Stimulated activated naive CD8-positive, alpha-beta T cell treated with anti-CD3 and anti-CD28 coated beads, Interleukin-15, amount 100 ng/mL, for 72 hours (primary cell): ENCODE measurements around the gene ZNF710.
"Not testable (repeated sequence)": the region's sequence is repeated elsewhere in the genome, so short reads cannot be mapped to it uniquely, and the experiment has no call there.

Source experiments
- ATAC-seq: fragments of 150-1000 bp; cut with Tn5 transposase; 2 replicates; pipeline ENCODE4 v1.10.0; 2021; ENCODE audit warnings: mild to moderate bottlenecking, moderate library complexity
- DNase-seq, 2 donors: peaks; one replicate each; pipeline ENCODE4 v3.0.0; 2021 to 2022
- H3K27ac Mint-ChIP-seq, 2 donors: one replicate each; pipeline ENCODE4 v1.8.0; 2022; ENCODE audit warnings: mild to moderate bottlenecking in 2 of 2, mixed read lengths in 2 of 2, moderate library complexity in 2 of 2
- H3K27me3 Mint-ChIP-seq: one replicate; pipeline ENCODE4 v1.8.0; 2022; ENCODE audit warnings: mixed read lengths
- H3K4me1 Mint-ChIP-seq: one replicate; pipeline ENCODE4 v1.8.0; 2022; ENCODE audit warnings: mild to moderate bottlenecking, mixed read lengths
- H3K4me3 Mint-ChIP-seq, 2 donors: one replicate each; pipeline ENCODE4 v1.8.0; 2022; ENCODE audit warnings: mild to moderate bottlenecking in 2 of 2, mixed read lengths in 2 of 2, moderate library complexity in 1 of 2
- H3K9me3 Mint-ChIP-seq, 2 donors: one replicate each; pipeline ENCODE4 v1.8.0; 2022; ENCODE audit warnings: mixed read lengths in 2 of 2

ZNF710 gene

GRCh38 chr15:90001062-90001682 lies at the start of gene ZNF710:
ZNF710 (plus strand) TSS chr15:90001324; CDS start chr15:90067138, 65,814 bp downstream.
- Mint-ChIP-seq H3K4me3 (peak within 1 kb of the TSS; percentile 94 to 99), H3K27ac (peak within 1 kb of the TSS; percentile 97 to 99), H3K4me1 (peaks cover 57% of the 10 kb centered on the region), H3K27me3 (no peaks in the 10 kb centered on the region), H3K9me3 (no peaks in the 10 kb centered on the region)
- peak; percentile 29 for ATAC-seq
- DNase-seq, result peak; percentile 25 to 27

GRCh38 chr15:89954541-89954940 lies 46.6 kb upstream of the ZNF710 start:
- no peak overlapping the region for H3K4me3 Mint-ChIP-seq
- DNase-seq, result no peak

GRCh38 chr15:89955449-89955998 lies 45.6 kb upstream of the ZNF710 start:
- H3K9me3 Mint-ChIP-seq, ATAC-seq, H3K4me1 Mint-ChIP-seq, H3K4me3 Mint-ChIP-seq, DNase-seq, H3K27me3 Mint-ChIP-seq, H3K27ac Mint-ChIP-seq: not testable (repeated sequence)

More at GRCh38 chr15:89954541-89954940, 46.6 kb upstream of the ZNF710 start:
- H3K9me3 Mint-ChIP-seq, result peaks cover 4 to 6% of the 10 kb centered on the region in 2 donors
- H3K27me3 Mint-ChIP-seq, result no peaks in the 10 kb centered on the region
- peaks cover 6% of the 10 kb centered on the region for H3K4me1 Mint-ChIP-seq
- no peak for ATAC-seq
- no peak overlapping the region for H3K27ac Mint-ChIP-seq

GRCh38 chr15:89958107-89958805 lies 42.9 kb upstream of the ZNF710 start:
- peaks cover 4 to 6% of the 10 kb centered on the region in 2 donors for H3K9me3 Mint-ChIP-seq
- ATAC-seq (no peak), DNase-seq (no peak)
- H3K27me3 Mint-ChIP-seq, result no peaks in the 10 kb centered on the region
- H3K4me1 Mint-ChIP-seq, result no peaks in the 10 kb centered on the region
- no peak overlapping the region for H3K27ac Mint-ChIP-seq
- no peak overlapping the region for H3K4me3 Mint-ChIP-seq

- Mint-ChIP-seq H3K4me1 (no peaks in the 10 kb centered on the region), H3K4me3 (no peak overlapping the region), H3K27ac (no peak overlapping the region), H3K27me3 (no peaks in the 10 kb centered on the region), H3K9me3 (no peaks in the 10 kb centered on the region)
- DNase-seq (no peak), ATAC-seq (no peak)
Observed at GRCh38 chr15:89963301-89964231, 37.6 kb upstream of the ZNF710 start.

GRCh38 chr15:89964232-89964954 lies 36.7 kb upstream of the ZNF710 start:
- H3K9me3 Mint-ChIP-seq, result no peaks in the 10 kb centered on the region
- no peak overlapping the region for H3K27ac Mint-ChIP-seq
- no peaks in the 10 kb centered on the region for H3K4me1 Mint-ChIP-seq
- DNase-seq (no peak), ATAC-seq (no peak)
- no peak overlapping the region for H3K4me3 Mint-ChIP-seq
- H3K27me3 Mint-ChIP-seq, result no peaks in the 10 kb centered on the region

GRCh38 chr15:89967881-89968280 lies 33.2 kb upstream of the ZNF710 start:
- Mint-ChIP-seq H3K4me3 (no peak overlapping the region), H3K9me3 (no peaks in the 10 kb centered on the region), H3K4me1 (no peaks in the 10 kb centered on the region), H3K27ac (no peak overlapping the region), H3K27me3 (no peaks in the 10 kb centered on the region)
- ATAC-seq, result no peak
- DNase-seq, result no peak

GRCh38 chr15:89971592-89971997 lies 29.5 kb upstream of the ZNF710 start:
- peak; percentile 46 to 56 for DNase-seq
- H3K9me3 Mint-ChIP-seq, result no peaks in the 10 kb centered on the region
- no peak overlapping the region for H3K27ac Mint-ChIP-seq
- H3K4me1 Mint-ChIP-seq, result no peaks in the 10 kb centered on the region
- H3K27me3 Mint-ChIP-seq, result no peaks in the 10 kb centered on the region
- no peak overlapping the region for H3K4me3 Mint-ChIP-seq
- ATAC-seq, result peak; percentile 95

GRCh38 chr15:89972085-89972484 lies 29.0 kb upstream of the ZNF710 start:
- DNase-seq (no peak), ATAC-seq (no peak)
- Mint-ChIP-seq H3K27ac (no peak overlapping the region), H3K4me1 (no peaks in the 10 kb centered on the region), H3K4me3 (no peak overlapping the region), H3K27me3 (no peaks in the 10 kb centered on the region), H3K9me3 (no peaks in the 10 kb centered on the region)

GRCh38 chr15:89975482-89976245 lies 25.5 kb upstream of the ZNF710 start:
- no peak overlapping the region for H3K27ac Mint-ChIP-seq
- H3K4me3 Mint-ChIP-seq, result no peak overlapping the region
- H3K9me3 Mint-ChIP-seq, result no peaks in the 10 kb centered on the region
- ATAC-seq (no peak), DNase-seq (no peak)
- H3K27me3 Mint-ChIP-seq, result no peaks in the 10 kb centered on the region
- H3K4me1 Mint-ChIP-seq, result no peaks in the 10 kb centered on the region

GRCh38 chr15:89976246-89976600 lies 24.9 kb upstream of the ZNF710 start:
- H3K27ac Mint-ChIP-seq, result no peak overlapping the region
- H3K9me3 Mint-ChIP-seq, result no peaks in the 10 kb centered on the region
- no peaks in the 10 kb centered on the region for H3K4me1 Mint-ChIP-seq
- ATAC-seq (no peak), DNase-seq (no peak)
- H3K27me3 Mint-ChIP-seq, result no peaks in the 10 kb centered on the region
- no peak overlapping the region for H3K4me3 Mint-ChIP-seq

- H3K27me3 Mint-ChIP-seq, H3K27ac Mint-ChIP-seq, DNase-seq, ATAC-seq, H3K4me1 Mint-ChIP-seq, H3K9me3 Mint-ChIP-seq, H3K4me3 Mint-ChIP-seq: not testable (repeated sequence)
Observed at GRCh38 chr15:89977836-89978235, 23.3 kb upstream of the ZNF710 start.

- H3K9me3 Mint-ChIP-seq, result peaks cover under 1 to 7% of the 10 kb centered on the region in 2 donors
- no peaks in the 10 kb centered on the region for H3K4me1 Mint-ChIP-seq
- DNase-seq, result no peak
- no peak overlapping the region for H3K27ac Mint-ChIP-seq
- ATAC-seq, result no peak
- no peak overlapping the region for H3K4me3 Mint-ChIP-seq
- peaks cover 7% of the 10 kb centered on the region for H3K27me3 Mint-ChIP-seq
Observed at GRCh38 chr15:89978914-89979313, 22.2 kb upstream of the ZNF710 start.

- no peaks in the 10 kb centered on the region for H3K4me1 Mint-ChIP-seq
- no peak for ATAC-seq
- H3K27ac Mint-ChIP-seq, result no peak overlapping the region
- peaks cover 5 to 20% of the 10 kb centered on the region in 2 donors for H3K9me3 Mint-ChIP-seq
- no peak for DNase-seq
- peaks cover 7% of the 10 kb centered on the region for H3K27me3 Mint-ChIP-seq
- H3K4me3 Mint-ChIP-seq, result no peak overlapping the region
Observed at GRCh38 chr15:89980896-89981295, 20.2 kb upstream of the ZNF710 start.
